GM18498 (cell line): ENCODE measurements around the gene MYEF2.

Experiments used
- ATAC-seq: cut with Tn5 transposase; IDR thresholded peaks from one replicate; pipeline ENCODE4 v1.9.1; 2021; ENCODE audit warnings: mild to moderate bottlenecking, moderate library complexity; ENCODE audit not compliant: unreplicated experiment

The MYEF2 gene

GRCh38 chr15:48147358-48147757 lies 30.7 kb downstream of the MYEF2 start:
- no peak for ATAC-seq

- no peak for ATAC-seq
Observed at GRCh38 chr15:48145923-48146322, 32.2 kb downstream of the MYEF2 start.

- ATAC-seq: peak; percentile 60
Observed at GRCh38 chr15:48144889-48145288, 33.2 kb downstream of the MYEF2 start.

- no peak for ATAC-seq
Observed at GRCh38 chr15:48143856-48144255, 34.2 kb downstream of the MYEF2 start.

- no peak for ATAC-seq
Observed at GRCh38 chr15:48132874-48133273, 45.2 kb downstream of the MYEF2 start.

GRCh38 chr15:48131324-48131723 lies 46.8 kb downstream of the MYEF2 start:
- ATAC-seq: no peak

GRCh38 chr15:48126667-48127355 lies 51.3 kb downstream of the MYEF2 start:
- ATAC-seq: no peak

GRCh38 chr15:48121849-48122248 lies 56.2 kb downstream of the MYEF2 start:
- ATAC-seq: no peak

- ATAC-seq: no peak
Observed at GRCh38 chr15:48120745-48121144, 57.4 kb downstream of the MYEF2 start, which contains the start of gene SLC24A5. TSS of gene SLC24A5 (plus strand) at chr15:48120990. CDS start at chr15:48121045, 55 bp downstream.

GRCh38 chr15:48119277-48119676 lies 58.8 kb downstream of the MYEF2 start:
- no peak for ATAC-seq

- ATAC-seq: no peak
Observed at GRCh38 chr15:48112242-48112641, 65.9 kb downstream of the MYEF2 start.

- ATAC-seq: no peak
Observed at GRCh38 chr15:48109856-48110531, 68.1 kb downstream of the MYEF2 start.

- no peak for ATAC-seq
Observed at GRCh38 chr15:48109212-48109611, 68.9 kb downstream of the MYEF2 start.

GRCh38 chr15:48105936-48106335 lies 72.2 kb downstream of the MYEF2 start:
- ATAC-seq: no peak

- no peak for ATAC-seq
Observed at GRCh38 chr15:48103647-48104046, 74.4 kb downstream of the MYEF2 start.

GRCh38 chr15:48102167-48102566 lies 75.9 kb downstream of the MYEF2 start:
- ATAC-seq: no peak

- ATAC-seq: no peak
Observed at GRCh38 chr15:48101376-48101961, 76.6 kb downstream of the MYEF2 start.

GRCh38 chr15:48097264-48097663 lies 80.8 kb downstream of the MYEF2 start:
- ATAC-seq: no peak

- ATAC-seq: no peak
Observed at GRCh38 chr15:48096813-48097212, 81.3 kb downstream of the MYEF2 start.

- ATAC-seq: peak; percentile 96
Observed at GRCh38 chr15:48096355-48096786, 81.7 kb downstream of the MYEF2 start.

- no peak for ATAC-seq
Observed at GRCh38 chr15:48091522-48091921, 86.6 kb downstream of the MYEF2 start.

- ATAC-seq: no peak
Observed at GRCh38 chr15:48090666-48091065, 87.4 kb downstream of the MYEF2 start.
